Neutrophil (primary cell): ENCODE measurements around the gene INO80E.

Experiments used
- H3K27ac ChIP-seq: fragments of 200-600 bp; sonication (generic); 2 replicates; pipeline ENCODE4 v1.5.1; 2016; ENCODE audit warnings: mild to moderate bottlenecking, moderate library complexity
- H3K27me3 ChIP-seq: fragments of 200-600 bp; sonication (generic); 2 replicates; pipeline ENCODE4 v1.6.0; 2016; ENCODE audit warnings: mild to moderate bottlenecking
- H3K36me3 ChIP-seq: fragments of 200-600 bp; sonication (generic); 2 replicates; pipeline ENCODE4 v1.5.1; 2017
- H3K4me1 ChIP-seq, 2 experiments: fragments of 200-600 bp in 1 of 2; sonication (generic) in 1 of 2; 1 replicate in 1 of 2; 2 replicates in 1 of 2; pipeline versions ENCODE4 v1.5.1 to v1.6.1; 2013 to 2016; ENCODE audit warnings: low read depth in 1 of 2, low read length in 1 of 2, mild to moderate bottlenecking in 1 of 2, moderate library complexity in 1 of 2; ENCODE audit not compliant: control insufficient read depth in 1 of 2, insufficient read depth in 1 of 2
- H3K4me3 ChIP-seq, 2 experiments: fragments of 200-600 bp in 1 of 2; sonication (generic) in 1 of 2; 1 replicate in 1 of 2; 2 replicates in 1 of 2; pipeline ENCODE4 v1.5.1; 2013 to 2016; ENCODE audit warnings: low read depth in 1 of 2, low read length in 1 of 2, mild to moderate bottlenecking in 1 of 2, moderate library complexity in 1 of 2
- H3K9me3 ChIP-seq: fragments of 200-600 bp; sonication (generic); 2 replicates; pipeline ENCODE4 v1.5.1; 2016
- TF ChIP-seq, protein P1 (sequence below): fragments of 200-600 bp; sonication (generic); IDR thresholded peaks from 2 replicates; pipeline ENCODE4 v1.5.1; 2016; ENCODE audit warnings: antibody characterized with exemption

INO80E gene

DNA sequence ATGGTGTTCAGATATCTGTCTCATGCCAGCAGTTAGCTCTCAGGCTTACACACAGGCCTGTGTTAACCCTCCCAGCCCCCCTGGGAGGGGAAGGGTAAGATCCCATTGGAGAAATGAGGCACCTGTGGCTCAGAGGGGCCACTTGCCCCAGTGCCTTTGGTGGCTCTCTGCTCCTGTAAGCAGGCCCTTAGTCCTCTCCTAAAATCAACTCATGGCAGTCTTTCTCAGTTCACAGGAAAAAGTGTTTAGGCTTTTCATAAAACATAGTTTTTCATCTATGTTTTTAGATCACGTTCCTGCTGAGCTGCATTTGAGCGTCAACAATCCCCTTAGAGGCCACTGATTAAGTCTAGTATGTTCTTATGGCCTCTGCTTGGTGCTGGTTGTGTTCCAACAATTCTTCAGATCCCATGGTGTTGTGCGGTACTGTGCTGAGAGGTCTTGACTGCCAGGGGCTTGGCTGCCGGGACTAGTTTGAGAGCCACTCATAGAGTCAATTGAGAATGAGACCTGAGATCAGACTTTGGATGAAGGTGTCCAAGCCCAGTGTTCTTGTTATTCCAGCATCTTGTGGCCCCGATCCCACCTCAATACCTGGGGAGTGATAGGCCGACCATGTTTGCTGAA is 11.8 kb upstream of the INO80E start:
- H3K9me3 ChIP-seq, result no peaks in the 10 kb centered on the region
- no peak overlapping the region for H3K4me3 ChIP-seq
- TF ChIP-seq, protein P1, sequence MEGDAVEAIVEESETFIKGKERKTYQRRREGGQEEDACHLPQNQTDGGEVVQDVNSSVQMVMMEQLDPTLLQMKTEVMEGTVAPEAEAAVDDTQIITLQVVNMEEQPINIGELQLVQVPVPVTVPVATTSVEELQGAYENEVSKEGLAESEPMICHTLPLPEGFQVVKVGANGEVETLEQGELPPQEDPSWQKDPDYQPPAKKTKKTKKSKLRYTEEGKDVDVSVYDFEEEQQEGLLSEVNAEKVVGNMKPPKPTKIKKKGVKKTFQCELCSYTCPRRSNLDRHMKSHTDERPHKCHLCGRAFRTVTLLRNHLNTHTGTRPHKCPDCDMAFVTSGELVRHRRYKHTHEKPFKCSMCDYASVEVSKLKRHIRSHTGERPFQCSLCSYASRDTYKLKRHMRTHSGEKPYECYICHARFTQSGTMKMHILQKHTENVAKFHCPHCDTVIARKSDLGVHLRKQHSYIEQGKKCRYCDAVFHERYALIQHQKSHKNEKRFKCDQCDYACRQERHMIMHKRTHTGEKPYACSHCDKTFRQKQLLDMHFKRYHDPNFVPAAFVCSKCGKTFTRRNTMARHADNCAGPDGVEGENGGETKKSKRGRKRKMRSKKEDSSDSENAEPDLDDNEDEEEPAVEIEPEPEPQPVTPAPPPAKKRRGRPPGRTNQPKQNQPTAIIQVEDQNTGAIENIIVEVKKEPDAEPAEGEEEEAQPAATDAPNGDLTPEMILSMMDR, result no peak
- H3K27ac ChIP-seq, result no peak overlapping the region
- peaks cover 100% of the 10 kb centered on the region for H3K36me3 ChIP-seq
- no peaks in the 10 kb centered on the region for H3K4me1 ChIP-seq
- no peaks in the 10 kb centered on the region for H3K27me3 ChIP-seq

DNA sequence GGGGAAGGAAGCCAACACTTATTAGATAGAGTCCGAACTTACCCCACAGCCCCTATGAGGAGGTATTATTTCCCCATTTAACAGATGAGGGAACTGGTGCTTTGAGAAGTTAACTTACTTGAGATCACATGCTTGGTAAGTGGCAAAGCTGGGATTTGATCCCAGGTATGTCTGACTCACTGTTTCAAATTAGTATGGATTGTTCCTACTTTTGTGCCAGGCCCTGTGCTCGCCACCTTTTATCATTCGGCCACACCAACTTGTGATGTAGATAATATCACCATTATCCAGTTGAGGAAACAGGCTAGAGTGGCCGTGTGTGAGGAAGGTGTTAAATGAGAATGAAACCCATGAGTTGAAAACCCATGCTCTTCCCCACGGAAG is 11.3 kb upstream of the INO80E start:
- H3K36me3 ChIP-seq, result peaks cover 100% of the 10 kb centered on the region
- no peaks in the 10 kb centered on the region for H3K4me1 ChIP-seq
- no peaks in the 10 kb centered on the region for H3K9me3 ChIP-seq
- TF ChIP-seq, protein P1, result no peak
- no peaks in the 10 kb centered on the region for H3K27me3 ChIP-seq
- no peak overlapping the region for H3K27ac ChIP-seq
- no peak overlapping the region for H3K4me3 ChIP-seq

DNA sequence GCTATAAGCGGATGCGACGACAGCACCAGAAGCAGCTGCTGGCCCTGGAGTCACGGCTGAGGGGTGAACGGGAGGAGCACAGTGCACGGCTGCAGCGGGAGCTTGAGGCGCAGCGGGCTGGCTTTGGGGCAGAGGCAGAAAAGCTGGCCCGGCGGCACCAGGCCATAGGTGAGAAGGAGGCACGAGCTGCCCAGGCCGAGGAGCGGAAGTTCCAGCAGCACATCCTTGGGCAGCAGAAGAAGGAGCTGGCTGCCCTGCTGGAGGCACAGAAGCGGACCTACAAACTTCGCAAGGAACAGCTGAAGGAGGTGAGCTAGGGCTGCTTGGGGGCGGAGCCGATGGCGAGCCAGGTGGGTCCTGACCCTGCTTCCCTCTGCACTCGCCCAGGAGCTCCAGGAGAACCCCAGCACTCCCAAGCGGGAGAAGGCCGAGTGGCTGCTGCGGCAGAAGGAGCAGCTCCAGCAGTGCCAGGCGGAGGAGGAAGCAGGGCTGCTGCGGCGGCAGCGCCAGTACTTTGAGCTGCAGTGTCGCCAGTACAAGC is 10.7 kb upstream of the INO80E start:
- Histone ChIP-seq H3K27ac (no peak overlapping the region), H3K9me3 (no peaks in the 10 kb centered on the region), H3K4me3 (no peak overlapping the region), H3K4me1 (no peaks in the 10 kb centered on the region), H3K36me3 (peaks cover 100% of the 10 kb centered on the region), H3K27me3 (no peaks in the 10 kb centered on the region)
- TF ChIP-seq, protein P1, result no peak

DNA sequence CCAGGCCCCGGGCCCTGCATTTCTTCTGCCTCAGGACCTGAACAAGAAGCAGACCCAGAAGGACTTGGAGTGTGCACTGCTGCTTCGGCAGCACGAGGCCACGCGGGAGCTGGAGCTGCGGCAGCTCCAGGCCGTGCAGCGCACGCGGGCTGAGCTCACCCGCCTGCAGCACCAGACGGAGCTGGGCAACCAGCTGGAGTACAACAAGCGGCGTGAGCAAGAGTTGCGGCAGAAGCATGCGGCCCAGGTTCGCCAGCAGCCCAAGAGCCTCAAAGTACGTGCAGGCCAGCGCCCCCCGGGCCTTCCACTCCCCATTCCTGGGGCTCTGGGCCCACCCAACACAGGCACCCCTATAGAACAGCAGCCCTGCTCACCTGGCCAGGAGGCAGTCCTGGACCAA is 9.8 kb upstream of the INO80E start:
- H3K4me1 ChIP-seq, result no peaks in the 10 kb centered on the region
- peaks cover 100% of the 10 kb centered on the region for H3K36me3 ChIP-seq
- TF ChIP-seq, protein P1, result no peak
- H3K27me3 ChIP-seq, result no peaks in the 10 kb centered on the region
- no peak overlapping the region for H3K27ac ChIP-seq
- H3K4me3 ChIP-seq, result no peak overlapping the region
- H3K9me3 ChIP-seq, result no peaks in the 10 kb centered on the region

DNA sequence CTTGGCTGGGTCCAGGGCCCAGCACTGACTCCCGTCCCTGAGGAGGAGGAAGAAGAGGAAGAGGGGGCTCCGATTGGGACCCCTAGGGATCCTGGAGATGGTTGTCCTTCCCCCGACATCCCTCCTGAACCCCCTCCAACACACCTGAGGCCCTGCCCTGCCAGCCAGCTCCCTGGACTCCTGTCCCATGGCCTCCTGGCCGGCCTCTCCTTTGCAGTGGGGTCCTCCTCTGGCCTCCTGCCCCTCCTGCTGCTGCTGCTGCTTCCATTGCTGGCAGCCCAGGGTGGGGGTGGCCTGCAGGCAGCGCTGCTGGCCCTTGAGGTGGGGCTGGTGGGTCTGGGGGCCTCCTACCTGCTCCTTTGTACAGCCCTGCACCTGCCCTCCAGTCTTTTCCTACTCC is 9.1 kb upstream of the INO80E start:
- Histone ChIP-seq H3K4me1 (no peaks in the 10 kb centered on the region), H3K9me3 (no peaks in the 10 kb centered on the region), H3K27me3 (no peaks in the 10 kb centered on the region), H3K4me3 (no peak overlapping the region), H3K36me3 (peaks cover 98% of the 10 kb centered on the region), H3K27ac (no peak overlapping the region)
- TF ChIP-seq, protein P1, result no peak
